Cardiac muscle cell (in vitro differentiated cells and primary cell): ENCODE measurements around the gene MACROH2A1. TPM values are rescaled to one million over a fixed set of nuclear protein-coding genes. Genes with fewer than 3 reads are reported as not detected.

ENCODE experiments used
- DNase-seq, 2 donors: peaks; one replicate each; pipeline versions ENCODE4 v3.0.0 to v3.0.0-alpha.2; 2010 to 2017; ENCODE audit warnings: low read depth in 1 of 2, low spot score in 1 of 2
- H3K27ac ChIP-seq: fragments of 200-600 bp; sonication (generic); 2 replicates; pipeline ENCODE4 v1.5.1; 2016
- H3K27me3 ChIP-seq: fragments of 200-600 bp; sonication (generic); 2 replicates; pipeline ENCODE4 v1.6.0; 2016; ENCODE audit warnings: control low read depth
- H3K36me3 ChIP-seq: fragments of 200-600 bp; sonication (generic); 2 replicates; pipeline ENCODE4 v1.5.1; 2016; ENCODE audit warnings: control low read depth
- H3K4me1 ChIP-seq: fragments of 200-600 bp; sonication (generic); 2 replicates; pipeline ENCODE4 v1.8.1; 2017; ENCODE audit warnings: low read depth, mild to moderate bottlenecking, mixed run types
- H3K4me3 ChIP-seq: fragments of 200-600 bp; sonication (generic); 2 replicates; pipeline ENCODE4 v1.5.1; 2016; ENCODE audit warnings: mild to moderate bottlenecking
- H3K9me3 ChIP-seq: fragments of 200-600 bp; sonication (generic); 2 replicates; pipeline ENCODE4 v1.5.1; 2017; ENCODE audit warnings: low read depth, mild to moderate bottlenecking, control low read depth
- CTCF ChIP-seq: IDR thresholded peaks from 2 replicates; pipeline ENCODE4 v1.5.1; 2012; ENCODE audit warnings: low read depth, mild to moderate bottlenecking, low read length
- polyA plus RNA-seq: library from polyadenylated mRNA; unstranded; fragments of >200 nt; fragmentation: Nextera tagmentation; extraction: Ambion mirVana; gene quantifications from 2 replicates; pipeline ENCODE4 v1.2.1, GENCODE V29; 2016
- total RNA-seq: library from RNA; depleted of rRNA; stranded (reverse); fragments of >200 nt; gene quantifications from 2 replicates; pipeline ENCODE4 v1.2.3, GENCODE V29; 2016

The MACROH2A1 gene
- total and polyA plus RNA-seq, 2 experiments from 2014 or later, result 386 to 644 TPM

DNA sequence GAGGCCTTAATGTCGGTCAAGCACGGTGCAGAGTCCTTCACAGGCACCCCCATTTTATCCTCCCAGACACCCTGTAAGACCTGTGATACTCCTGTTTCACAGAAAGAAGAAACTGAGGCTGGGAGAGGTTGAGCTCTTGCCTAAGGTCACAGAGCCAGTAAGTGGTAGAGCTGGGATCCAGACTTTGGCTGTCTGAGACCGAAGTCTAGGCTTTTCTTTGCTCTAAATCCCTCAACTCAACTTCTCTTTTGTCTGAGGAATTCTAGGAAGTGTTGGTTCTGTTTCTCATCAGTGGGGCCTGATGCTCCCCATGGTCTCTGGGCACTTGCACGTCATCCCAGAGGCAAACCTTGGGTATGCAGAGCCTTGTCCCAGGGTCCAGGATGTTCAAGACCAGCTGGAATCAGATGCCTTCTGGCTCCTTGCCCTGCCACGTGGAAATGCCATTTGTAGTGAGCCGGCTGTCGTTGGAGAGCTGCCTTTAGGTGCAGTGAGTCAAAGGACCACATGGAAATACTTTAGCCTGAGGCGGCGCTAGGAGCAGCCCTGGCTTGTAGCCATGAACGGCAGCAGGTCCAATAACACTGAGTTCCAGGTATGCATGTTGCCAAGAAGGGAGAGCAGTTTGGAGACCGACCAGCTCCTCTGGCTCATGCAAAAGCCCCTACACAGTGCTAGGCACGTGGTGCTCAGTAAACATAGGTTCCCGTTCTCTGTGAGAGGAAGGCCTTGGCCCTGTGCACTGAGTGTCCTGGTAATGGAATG, 38.9 kb upstream of the MACROH2A1 start:
- no peaks in the 10 kb centered on the region for H3K9me3 ChIP-seq
- no peaks in the 10 kb centered on the region for H3K36me3 ChIP-seq
- H3K4me3 ChIP-seq, result no peak overlapping the region
- H3K27ac ChIP-seq, result no peak overlapping the region
- peaks cover 2% of the 10 kb centered on the region for H3K4me1 ChIP-seq
- peak; percentile 13 for TF ChIP-seq CTCF
- DNase-seq, result peak in 1 of 2 donors; percentile 90
- no peaks in the 10 kb centered on the region for H3K27me3 ChIP-seq

- no peaks in the 10 kb centered on the region for H3K36me3 ChIP-seq
- no peak for TF ChIP-seq CTCF
- no peak overlapping the region for H3K4me3 ChIP-seq
- H3K27ac ChIP-seq, result no peak overlapping the region
- H3K9me3 ChIP-seq, result no peaks in the 10 kb centered on the region
- no peaks in the 10 kb centered on the region for H3K4me1 ChIP-seq
- DNase-seq, result no peak
- H3K27me3 ChIP-seq, result no peaks in the 10 kb centered on the region
These were observed 38.4 kb upstream of the MACROH2A1 start for GRCh38 chr5:135437422-135437795.

- Histone ChIP-seq H3K27ac (no peak overlapping the region), H3K9me3 (no peaks in the 10 kb centered on the region), H3K36me3 (no peaks in the 10 kb centered on the region), H3K27me3 (no peaks in the 10 kb centered on the region), H3K4me3 (no peak overlapping the region), H3K4me1 (no peaks in the 10 kb centered on the region)
- no peak for TF ChIP-seq CTCF
- no peak for DNase-seq
These were observed 38.0 kb upstream of the MACROH2A1 start for GRCh38 chr5:135436951-135437418.

DNA sequence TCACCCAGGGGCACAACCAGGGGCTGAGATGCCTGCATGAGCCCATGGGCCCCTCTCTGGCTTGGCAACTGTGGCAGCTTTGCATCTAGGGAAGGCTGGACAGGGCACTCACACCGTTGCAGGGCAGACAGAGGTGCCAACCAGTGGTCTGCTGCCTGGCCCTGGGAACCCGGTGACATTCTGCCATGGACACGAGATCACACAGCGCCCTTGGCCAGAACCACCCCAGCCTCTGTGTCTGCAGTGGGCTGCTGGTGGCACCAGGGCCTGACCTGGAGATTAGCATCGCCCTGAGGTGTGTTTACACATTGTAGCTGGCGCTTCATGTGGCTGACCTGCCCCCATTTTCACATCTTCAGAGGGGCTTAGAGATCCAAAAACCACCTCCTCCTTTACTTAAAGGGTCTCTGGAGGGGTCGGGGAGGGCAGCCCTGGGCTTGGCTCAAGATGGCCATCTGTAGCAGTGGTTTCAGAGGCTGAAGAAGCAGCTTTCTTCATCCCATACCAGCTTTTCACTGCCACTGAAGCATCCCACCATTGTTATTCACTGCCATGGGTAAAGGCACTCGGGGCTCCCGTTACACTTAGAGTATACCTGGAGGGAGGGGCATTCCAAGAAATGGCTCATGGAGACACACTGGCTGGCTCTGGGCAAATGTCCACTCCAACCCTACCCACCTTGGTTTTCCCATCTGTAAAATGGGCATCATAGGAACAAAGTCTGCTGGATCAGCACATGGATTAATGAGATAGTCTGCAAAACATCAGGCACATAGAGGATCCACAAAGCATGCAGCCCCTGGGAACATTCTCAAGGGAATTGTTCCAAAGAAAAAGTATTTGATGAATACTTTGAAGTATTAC, 36.7 kb upstream of the MACROH2A1 start:
- Histone ChIP-seq H3K9me3 (no peaks in the 10 kb centered on the region), H3K4me1 (no peaks in the 10 kb centered on the region), H3K4me3 (no peak overlapping the region), H3K27me3 (no peaks in the 10 kb centered on the region), H3K27ac (no peak overlapping the region), H3K36me3 (no peaks in the 10 kb centered on the region)
- no peak for TF ChIP-seq CTCF
- DNase-seq, result no peak

- no peak for DNase-seq
- H3K4me1 ChIP-seq, result peaks cover 2% of the 10 kb centered on the region
- no peak overlapping the region for H3K4me3 ChIP-seq
- no peaks in the 10 kb centered on the region for H3K27me3 ChIP-seq
- no peaks in the 10 kb centered on the region for H3K9me3 ChIP-seq
- no peak overlapping the region for H3K27ac ChIP-seq
- no peaks in the 10 kb centered on the region for H3K36me3 ChIP-seq
- no peak for TF ChIP-seq CTCF
These were observed 35.8 kb upstream of the MACROH2A1 start for GRCh38 chr5:135434591-135435466.
